GM18505 (cell line): Measurements from ENCODE around the gene STOX2.

Experiments used
- ATAC-seq: cut with Tn5 transposase; IDR thresholded peaks from one replicate; pipeline ENCODE4 v1.9.1; 2021; ENCODE audit not compliant: unreplicated experiment
- POLR2A ChIP-seq: IDR thresholded peaks from 4 replicates; pipeline ENCODE4 v1.6.1; 2011; ENCODE audit warnings: borderline replicate concordance; ENCODE audit not compliant: insufficient read depth, insufficient read length; ENCODE audit errors: extremely low read depth

Gene STOX2

GRCh38 chr4:184011826-184012380, 106.8 kb downstream of the STOX2 start:
- ATAC-seq, result no peak

GRCh38 chr4:184012937-184013336, 107.8 kb downstream of the STOX2 start:
- ATAC-seq, result no peak

More at GRCh38 chr4:184011826-184012380, 106.8 kb downstream of the STOX2 start:
- no peak for TF ChIP-seq POLR2A

GRCh38 chr4:184014301-184014700, 109.2 kb downstream of the STOX2 start:
- no peak for TF ChIP-seq POLR2A
- no peak for ATAC-seq

More at GRCh38 chr4:184012937-184013336, 107.8 kb downstream of the STOX2 start:
- TF ChIP-seq POLR2A, result no peak

- TF ChIP-seq POLR2A, result no peak
- no peak for ATAC-seq
These were observed 111.9 kb downstream of the STOX2 start for GRCh38 chr4:184016759-184017668.

GRCh38 chr4:184019076-184019475, 114.0 kb downstream of the STOX2 start:
- no peak for TF ChIP-seq POLR2A
- ATAC-seq, result no peak

- no peak for ATAC-seq
- TF ChIP-seq POLR2A, result no peak
These were observed 114.8 kb downstream of the STOX2 start for GRCh38 chr4:184019667-184020623.

GRCh38 chr4:184021389-184021788, 116.3 kb downstream of the STOX2 start:
- no peak for ATAC-seq
- no peak for TF ChIP-seq POLR2A

- no peak for ATAC-seq
- TF ChIP-seq POLR2A, result no peak
These were observed 117.7 kb downstream of the STOX2 start for GRCh38 chr4:184022679-184023383.

GRCh38 chr4:184024637-184025036, 119.5 kb downstream of the STOX2 start:
- ATAC-seq, result no peak
- TF ChIP-seq POLR2A, result no peak

GRCh38 chr4:184028561-184029374, 123.7 kb downstream of the STOX2 start:
- no peak for TF ChIP-seq POLR2A
- no peak for ATAC-seq

GRCh38 chr4:184030036-184030435, 124.9 kb downstream of the STOX2 start:
- ATAC-seq, result no peak
- no peak for TF ChIP-seq POLR2A

- no peak for TF ChIP-seq POLR2A
- no peak for ATAC-seq
These were observed 125.7 kb downstream of the STOX2 start for GRCh38 chr4:184030764-184031163.
